Activated naive CD8-positive, alpha-beta T cell treated with anti-CD3 and anti-CD28 coated beads, Interleukin-2, amount 50 U/mL, for 16 hours (primary cell): ENCODE measurements around the gene ZNF132.
A peak's percentile ranks its signal among the peaks of the same experiment; 100 is the strongest.
"Not testable (repeated sequence)": the region's sequence is repeated elsewhere in the genome, so short reads cannot be mapped to it uniquely, and the experiment has no call there.

Source experiments
- DNase-seq: peaks from one replicate; pipeline ENCODE4 v3.0.0-alpha.2; 2020; ENCODE audit warnings: low read depth, low spot score

Gene ZNF132

DNA sequence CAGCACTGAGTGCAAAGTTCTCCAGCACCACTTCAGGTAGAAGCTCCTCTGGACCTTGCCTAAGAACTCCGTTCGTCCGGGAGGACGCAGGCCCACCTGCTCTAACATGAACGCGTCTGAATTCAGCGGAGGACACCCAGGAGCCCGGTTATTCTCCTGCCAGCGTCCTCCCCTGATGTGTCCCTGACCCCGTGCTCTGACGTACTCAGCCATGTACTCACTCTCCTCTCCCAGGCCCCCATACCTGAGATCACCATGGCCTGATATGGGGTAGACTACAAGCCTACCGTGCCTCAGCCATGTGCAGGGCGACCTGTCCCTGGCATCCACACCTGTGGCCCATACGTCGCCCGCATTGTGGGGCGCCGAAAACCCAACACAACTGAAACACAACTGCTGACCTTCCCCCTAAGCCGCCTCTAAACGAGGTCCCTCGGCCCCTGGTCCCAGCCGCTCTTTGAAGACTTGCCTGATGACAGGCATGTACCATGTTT lies 32.2 kb downstream of the ZNF132 start:
- no peak for DNase-seq

DNA sequence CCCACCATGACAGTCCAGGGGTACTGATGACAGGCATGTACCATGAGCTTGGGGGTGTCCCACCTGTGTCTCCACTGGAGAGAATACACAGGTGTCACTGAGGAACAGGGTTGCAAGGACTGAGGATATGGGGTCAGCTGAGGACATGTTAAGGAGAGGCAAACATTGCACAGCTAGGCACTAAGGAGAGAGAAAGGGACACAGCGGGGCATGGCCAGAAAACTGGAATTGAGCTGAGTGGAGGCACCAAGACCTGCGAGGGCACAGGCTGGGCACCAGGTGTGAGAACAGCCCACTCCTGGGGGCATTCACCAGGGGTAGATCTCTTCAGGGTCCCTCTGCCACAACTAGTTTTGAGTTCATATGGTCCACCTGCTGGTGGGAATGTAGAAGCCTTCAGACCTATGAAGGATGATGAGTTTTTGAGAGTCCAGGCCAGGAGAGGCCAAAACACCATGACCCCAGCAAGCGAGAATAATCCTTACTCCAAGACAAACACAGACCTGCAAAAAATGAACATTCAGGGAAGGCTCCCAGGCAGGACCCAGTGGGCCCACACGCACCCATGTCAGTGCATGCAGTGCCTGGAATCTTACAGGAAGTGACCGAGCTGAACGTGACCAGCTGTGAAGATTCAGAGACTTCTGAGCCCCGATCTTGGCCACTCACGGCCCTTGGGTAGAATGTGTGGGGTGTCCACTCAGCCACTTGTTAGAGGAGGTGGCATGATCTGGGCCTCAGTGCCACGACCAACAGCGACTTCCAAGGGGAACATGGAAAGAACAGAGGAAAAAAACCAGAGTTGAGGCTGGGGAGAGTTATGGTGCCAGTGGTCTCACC lies 32.9 kb downstream of the ZNF132 start:
- DNase-seq, result no peak

DNA sequence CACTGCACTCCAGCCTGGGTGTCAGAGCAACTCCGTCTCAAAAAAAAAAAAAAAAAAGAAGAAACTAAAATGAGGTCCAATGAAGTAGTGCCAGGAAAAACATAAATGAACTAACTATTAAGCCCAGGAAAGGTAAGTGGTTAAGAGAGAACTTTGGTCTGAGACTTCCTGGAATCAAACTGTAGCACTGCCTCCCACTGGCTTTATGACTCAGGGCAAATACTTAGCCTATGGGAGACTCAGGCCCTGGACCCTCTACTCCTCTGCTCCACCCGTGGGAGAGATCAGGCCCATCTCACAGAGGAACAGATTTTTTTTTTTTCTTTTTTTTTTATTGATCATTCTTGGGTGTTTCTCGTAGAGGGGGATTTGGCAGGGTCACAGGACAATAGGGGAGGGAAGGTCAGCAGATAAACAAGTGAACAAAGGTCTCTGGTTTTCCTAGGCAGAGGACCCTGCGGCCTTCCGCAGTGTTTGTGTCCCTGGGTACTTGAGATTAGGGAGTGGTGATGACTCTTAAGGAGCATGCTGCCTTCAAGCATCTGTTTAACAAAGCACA lies 36.0 kb downstream of the ZNF132 start:
- not testable (repeated sequence) for DNase-seq

DNA sequence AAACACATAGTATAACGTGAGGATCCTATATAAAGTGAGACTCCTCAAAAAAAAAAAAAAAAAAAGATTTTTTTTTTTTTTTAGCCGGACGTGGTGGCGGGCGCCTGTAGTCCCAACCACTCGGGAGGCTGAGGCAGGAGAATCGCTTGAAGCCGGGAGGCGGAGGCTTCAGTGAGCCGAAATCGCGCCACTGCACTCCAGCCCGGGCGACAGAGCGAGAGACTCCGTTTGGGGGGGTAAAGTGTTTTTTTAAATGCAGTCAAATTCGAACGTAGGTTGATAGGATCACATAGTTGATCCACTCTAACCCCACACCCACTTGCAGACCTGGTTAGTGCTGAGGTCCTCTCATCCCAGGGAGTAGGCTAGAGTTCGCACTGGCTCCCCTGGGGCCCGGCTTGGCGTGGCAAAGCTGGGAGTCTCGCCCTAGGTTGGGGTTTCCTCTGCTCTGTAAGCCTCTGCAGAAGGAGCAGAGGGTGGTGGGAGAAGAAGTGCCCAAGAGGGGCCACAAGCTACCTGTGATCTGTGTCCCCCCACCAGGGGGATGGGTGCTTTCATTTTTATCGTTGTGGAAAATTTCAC lies 38.0 kb downstream of the ZNF132 start:
- no peak for DNase-seq

DNA sequence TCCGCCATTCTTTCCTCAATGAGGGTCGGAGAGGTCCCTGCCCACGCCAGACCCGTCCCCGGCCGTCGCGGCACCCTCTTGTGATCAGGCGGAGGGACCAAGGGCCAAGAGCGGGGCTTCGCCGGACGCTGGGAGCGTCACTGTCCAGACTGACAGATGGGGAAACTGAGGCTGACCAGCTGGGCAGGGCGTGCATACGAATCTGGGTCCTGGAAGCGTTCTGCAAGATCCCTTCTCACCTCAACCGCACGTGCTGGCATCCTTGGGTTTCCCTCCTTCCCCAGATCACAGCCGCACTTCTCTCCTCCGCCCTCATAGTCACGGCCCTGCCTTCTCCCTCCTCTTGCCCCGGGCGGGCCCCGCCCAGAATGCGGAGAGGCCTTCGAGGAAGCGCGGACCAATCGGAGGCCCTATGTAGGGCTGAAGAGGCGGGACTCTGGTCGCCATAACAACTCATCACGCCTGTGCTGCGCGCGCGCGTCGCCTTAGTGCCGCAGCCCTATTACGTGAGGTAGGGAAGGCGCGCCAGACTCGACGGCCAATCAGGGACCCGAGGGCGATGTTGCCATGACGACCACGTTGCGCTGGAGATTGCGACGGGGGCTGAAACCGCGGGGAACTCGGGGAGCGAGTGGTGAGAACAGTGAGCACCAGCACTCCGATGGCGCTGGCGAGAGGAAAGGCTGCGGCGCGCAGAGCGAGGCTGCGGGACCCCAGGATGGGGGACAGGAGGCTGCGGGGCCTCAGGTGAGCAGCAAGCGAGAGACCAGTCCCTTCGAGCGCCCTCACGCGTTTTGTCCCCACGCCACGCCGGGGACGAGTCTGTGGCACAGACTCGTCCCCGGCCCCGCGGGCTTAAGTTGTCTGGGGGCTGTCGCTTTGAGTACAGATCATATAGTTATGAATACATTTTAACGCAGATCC lies 38.8 kb downstream of the ZNF132 start:
- peak; percentile 98 for DNase-seq

DNA sequence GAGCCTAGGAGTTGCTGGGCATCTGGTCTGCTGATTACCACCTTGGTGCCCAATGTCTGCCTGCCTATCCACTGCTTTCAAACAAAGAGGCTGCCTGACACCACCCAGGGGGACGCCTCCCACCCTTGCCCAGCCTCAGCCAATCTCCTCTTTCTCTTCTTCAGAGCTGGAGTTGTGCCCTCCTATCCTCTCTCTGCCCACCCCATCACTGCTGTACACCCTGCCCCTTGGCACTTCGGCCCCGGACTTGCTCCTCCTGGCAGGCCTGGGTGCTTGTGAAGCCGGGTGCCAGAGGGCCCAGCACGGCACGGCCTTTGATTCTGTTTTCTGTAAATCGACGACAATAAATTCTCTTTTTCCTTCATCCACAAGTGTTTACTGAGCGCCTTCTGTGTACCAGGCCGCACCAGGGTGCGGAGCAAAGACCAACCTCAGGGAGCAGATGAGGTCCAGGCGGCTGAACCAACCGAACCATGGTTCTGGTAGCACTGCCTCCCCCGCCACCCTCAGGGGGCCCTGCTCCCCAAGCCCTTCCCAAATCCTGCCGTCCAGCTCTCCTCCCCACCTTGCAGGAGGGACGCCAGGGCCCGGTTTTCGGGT lies 39.5 kb downstream of the ZNF132 start:
- DNase-seq, result no peak

DNA sequence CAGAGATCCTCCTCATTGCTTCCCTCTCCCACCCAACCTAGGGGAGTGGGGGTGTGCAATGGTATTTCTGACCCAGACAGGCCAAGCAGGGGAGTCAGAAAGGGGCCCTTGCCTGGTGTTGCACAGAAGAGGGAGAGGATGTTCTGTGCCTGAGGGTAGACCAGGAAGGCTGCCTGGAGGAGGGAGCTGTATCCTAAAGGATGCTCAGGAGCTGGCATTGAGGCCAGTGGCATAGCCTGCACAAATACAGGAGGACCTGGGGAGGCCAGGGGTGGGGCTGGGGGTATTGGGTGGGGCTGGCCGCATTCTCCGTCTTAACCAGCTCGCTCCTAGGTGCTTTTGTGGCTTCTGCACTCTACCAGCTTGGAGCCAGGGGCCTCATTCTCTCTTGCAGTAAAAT lies 40.0 kb downstream of the ZNF132 start:
- DNase-seq, result no peak

DNA sequence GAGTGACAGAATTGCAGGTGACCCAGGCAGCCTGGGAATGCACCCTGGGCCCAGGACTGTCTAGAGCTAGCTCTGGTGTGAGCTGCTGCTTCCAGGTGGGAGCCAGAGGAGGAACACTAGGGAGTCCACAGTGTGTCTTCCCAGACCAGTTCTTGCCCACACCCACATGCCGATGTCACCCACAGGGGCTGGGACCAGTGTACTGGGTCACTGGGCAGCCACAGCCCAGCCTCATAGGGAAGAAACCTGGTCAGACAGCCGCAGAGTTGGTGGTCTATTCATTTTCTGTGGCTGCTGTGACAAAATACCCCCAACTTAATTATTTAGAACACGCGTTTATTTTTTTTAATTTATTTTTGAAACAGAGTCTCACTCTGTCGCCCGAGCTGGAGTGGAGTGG lies 41.4 kb downstream of the ZNF132 start:
- DNase-seq, result no peak

DNA sequence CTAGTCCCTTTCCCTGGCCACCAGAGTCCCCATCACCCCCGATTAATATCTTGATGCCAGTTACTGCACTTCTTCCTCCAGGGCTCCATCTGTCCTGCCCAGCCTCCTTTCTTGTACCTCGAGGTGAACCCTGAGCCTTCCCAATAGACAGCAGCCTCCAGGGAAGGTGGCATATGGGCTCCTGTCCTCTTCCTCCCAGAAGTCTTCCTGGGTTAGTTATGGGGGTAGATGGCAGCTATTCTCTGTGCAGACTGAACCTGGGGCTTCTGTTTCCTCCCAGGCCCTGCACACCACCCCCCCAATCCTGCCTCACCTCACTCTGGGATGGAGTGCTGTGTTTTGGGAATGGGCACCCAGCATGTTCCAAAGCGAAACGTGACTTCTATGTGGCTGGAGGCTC lies 41.9 kb downstream of the ZNF132 start:
- no peak for DNase-seq

DNA sequence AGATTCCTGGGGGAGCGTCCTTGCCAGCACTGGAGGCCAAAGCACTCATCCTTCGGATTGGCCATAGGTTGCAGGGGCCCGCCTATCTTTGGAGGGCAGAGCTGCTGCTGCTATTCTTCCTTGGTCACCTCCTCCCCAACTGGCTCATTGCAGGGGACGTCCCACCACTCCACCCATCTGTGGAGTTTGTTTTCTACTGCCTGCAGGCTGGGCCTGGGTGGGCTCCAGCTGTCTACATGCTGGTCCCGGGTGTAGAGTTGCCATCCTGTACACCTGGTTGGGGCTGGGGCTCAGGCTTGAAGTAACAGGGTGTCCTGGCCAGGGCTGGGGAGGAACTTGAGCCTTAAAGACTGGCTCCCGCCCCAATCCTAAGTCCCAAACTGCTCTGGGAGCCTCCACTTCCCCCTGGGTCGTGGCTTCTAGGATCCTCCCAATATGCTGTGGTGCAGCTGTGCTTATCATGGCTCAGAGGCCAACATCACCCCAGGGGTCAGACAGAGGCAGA lies 42.4 kb downstream of the ZNF132 start:
- no peak for DNase-seq

DNA sequence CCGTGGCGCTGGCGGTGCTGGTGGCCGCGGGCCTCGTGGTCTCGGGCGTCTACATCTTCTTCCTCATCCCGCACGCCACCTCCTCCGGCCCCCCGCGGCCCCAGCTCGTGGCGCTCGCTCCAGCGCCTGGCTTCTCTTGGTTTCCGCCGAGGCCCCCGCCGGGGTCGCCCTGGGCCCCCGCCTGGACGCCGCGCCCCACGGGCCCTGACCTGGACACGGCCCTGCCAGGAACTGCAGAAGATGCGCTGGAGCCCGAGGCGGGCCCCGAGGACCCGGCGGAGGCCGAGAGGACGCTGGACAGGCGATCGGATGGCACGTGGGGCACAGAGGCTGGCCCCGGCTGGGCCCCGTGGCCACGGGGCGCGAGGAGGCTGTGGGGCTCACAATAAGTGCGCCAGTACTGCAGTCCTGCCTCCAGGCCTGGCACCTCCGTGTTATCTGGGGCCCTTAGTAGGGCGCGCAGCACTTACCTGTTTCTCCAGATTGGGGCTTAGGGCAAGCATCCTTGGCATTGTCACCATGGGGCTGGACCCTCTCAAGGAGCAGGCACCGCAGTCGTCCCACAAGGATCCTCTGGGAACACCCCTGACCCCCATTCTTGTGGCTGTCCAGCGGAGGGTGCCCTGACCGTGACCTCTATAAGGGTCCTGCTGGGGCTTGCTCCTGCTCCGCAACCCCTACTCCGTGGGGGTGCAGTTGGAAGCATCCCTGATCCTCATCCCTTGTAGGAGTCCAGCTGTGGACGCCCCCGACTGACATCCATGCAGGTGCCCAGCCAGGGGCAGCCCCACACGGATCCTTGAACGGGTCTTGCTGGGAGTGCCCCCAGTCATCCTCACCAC lies 43.0 kb downstream of the ZNF132 start:
- no peak for DNase-seq

DNA sequence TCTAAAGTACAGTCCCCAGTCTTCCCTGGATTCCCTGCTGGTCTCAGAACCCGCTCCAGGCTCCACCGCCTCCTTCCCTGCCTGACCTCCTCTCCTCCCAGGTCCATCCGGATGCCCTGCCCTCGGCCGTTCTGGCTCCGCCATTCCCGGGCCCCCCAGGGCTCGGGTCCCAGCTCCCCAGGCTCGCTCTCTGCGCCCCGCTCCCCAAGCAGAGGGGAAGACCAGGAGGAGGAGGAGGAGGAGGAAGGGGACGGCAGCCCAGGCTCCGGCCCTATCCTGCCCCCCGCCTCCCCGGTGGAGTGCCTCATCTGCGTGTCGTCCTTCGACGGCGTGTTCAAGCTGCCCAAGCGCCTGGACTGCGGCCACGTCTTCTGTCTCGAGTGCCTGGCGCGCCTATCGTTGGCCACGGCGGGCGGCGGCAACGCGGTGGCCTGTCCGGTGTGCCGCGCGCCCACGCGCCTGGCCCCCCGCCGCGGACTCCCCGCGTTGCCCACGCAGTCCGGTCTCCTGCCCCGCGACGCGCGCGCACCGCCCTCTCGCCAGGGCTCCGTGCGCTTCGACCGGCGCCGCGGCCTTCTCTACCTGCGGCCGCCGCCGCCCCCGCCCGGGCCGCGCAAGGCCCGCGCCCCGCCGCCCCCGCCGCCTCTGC lies 43.9 kb downstream of the ZNF132 start:
- no peak for DNase-seq

DNA sequence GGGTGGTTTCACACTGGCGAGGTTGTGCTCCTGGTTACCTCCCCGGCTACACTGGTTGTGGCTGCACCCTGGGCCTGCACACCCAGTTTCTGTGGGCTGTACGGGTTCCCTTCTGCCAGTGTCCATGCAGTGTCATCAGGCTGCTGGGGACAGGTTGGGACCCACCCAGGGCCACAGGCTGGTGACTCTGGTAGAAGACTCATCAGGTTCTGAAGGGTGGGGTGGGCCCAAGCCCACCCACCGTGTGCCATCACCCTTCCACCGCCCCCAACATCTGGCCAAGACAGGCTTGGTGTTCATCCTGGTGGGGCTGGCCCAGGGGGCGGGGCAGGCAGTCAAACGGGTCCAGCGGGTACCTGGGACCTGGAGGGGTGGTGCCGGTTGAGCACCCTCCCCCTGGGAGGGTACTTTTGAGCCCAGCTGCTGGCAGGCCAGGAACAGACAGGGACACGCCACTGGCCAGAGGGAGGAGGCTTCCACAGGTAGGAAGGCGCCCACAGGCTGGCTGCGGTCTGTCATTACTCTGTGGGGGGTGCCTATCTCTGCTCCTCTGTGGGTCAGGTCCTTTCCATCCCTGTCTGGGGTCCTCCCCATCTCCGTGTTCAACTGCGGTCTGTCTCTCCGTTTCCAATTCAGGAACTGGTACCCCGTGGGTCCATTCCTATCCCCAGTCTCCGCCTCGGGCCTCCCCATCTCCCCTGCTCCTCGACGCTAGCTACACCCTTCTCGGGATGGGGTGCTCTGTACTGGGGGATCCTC lies 44.6 kb downstream of the ZNF132 start, which contains the start of gene RNF225:
Gene RNF225 (plus strand): TSS at position 437 of the 759 bp plus-strand sequence. CDS start 434 bp downstream, outside the sequence.
- no peak for DNase-seq

DNA sequence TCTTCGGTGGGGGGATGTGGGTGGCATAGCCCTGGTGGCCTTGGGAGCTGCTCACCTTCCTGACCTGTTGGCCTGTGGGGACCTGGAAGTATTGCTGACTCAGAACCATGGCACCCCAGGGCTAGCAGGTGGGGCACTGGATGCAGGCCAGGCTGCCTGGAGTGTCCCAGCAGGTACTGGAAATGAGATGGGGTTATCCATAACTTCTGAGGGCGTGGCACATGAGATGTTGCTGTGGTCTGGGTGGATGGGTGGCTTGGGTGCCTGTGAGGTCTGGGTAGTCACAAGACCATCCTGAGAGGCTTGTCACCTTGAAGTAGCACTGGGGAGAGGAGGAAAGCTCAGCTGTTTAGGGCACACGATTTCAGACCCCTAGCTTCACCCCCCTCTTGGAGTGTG lies 45.1 kb downstream of the ZNF132 start:
- no peak for DNase-seq

DNA sequence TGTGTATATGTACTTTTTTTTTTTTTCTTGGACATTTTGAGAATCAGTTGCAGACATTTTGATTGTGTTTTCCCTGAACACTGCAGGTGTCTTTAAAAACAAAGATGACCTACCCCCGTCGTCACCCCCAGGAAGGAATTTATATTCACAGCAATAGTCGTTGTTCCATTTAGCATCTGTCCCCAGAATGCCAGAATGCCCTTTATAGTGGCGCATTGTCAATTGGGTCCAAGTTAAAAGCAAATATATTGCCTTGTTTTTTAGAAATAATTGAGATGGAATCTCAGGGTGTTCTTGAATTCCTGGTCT lies 46.3 kb downstream of the ZNF132 start:
- DNase-seq, result no peak

DNA sequence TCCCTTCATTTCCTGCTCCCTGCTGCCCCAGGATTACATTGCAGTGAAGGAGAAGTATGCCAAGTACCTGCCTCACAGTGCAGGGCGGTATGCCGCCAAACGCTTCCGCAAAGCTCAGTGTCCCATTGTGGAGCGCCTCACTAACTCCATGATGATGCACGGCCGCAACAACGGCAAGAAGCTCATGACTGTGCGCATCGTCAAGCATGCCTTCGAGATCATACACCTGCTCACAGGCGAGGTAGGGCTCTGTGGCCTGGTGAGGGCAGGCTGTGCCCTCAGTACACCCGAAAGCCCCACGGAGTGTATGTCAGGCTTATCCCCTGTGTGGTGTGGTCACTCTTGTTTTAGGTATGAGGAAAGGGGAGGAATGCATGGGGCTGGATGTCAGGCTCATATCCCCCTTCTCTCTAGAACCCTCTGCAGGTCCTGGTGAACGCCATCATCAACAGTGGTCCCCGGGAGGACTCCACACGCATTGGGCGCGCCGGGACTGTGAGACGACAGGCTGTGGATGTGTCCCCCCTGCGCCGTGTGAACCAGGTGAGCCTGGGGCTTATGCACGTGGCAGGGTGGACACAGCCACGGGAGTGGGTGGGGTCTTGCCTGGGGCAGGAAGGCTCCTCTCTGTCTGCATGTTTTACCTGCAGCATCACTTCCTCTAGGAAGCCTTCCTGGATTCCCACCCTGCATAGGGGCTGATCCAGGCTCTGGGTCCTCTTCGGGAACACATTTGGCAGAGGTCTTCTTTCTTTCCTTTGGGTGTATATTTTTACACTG lies 46.8 kb downstream of the ZNF132 start:
- DNase-seq, result no peak

DNA sequence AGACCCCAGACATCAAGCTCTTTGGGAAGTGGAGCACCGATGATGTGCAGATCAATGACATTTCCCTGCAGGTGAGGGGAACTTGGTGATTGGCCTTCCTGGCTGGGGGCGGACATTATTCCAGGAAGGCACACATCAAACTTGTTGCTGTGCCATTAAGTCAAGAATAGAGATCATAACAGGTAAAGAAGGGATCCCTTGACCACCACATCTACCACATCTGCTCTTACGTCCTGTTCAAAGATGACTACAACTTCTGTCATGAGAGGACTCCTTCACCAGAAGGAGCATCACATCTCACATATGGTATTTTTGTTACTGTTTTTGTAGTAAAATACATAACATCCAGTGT lies 51.8 kb downstream of the ZNF132 start:
- no peak for DNase-seq
